ENCODE results near the gene NPTN. TPM values are rescaled to one million over a fixed set of nuclear protein-coding genes. Genes with fewer than 3 reads are reported as not detected.

The NPTN gene
- polyA plus RNA-seq, 2 of the 4 experiments (the other 2 are of a cell fraction) = 150 to 201 TPM

- no peak overlapping the region for H3K27ac ChIP-seq
- H3K4me1 ChIP-seq = peaks cover 4% of the 10 kb centered on the region; the same call in 1 of the 3 replicates
- POLR2A ChIA-PET = no interaction called here
- no peak overlapping the region for H3K4me3 ChIP-seq
- 93% methylated on average over 6 of the region's 6 CpGs for WGBS (ENCODE audit: missing lambda C conversion rate)
- TF ChIP-seq RNF2 (IDR thresholded peaks at IDR 0.05; ENCODE audit: borderline replicate concordance, low read depth) = no peak
- TF ChIP-seq HMGXB4 (CRISPR knock-in tag; IDR thresholded peaks at IDR 0.05; ENCODE audit: borderline replicate concordance) = no peak
- TF ChIP-seq HDAC2 (IDR thresholded peaks at IDR 0.05) = no peak
- no peak for TF ChIP-seq PBX3 (IDR thresholded peaks at IDR 0.05)
- no peak for TF ChIP-seq CTCF (IDR thresholded peaks at IDR 0.05)
- TF ChIP-seq RCOR1 (IDR thresholded peaks at IDR 0.05; ENCODE audit: low read depth, low read length) = no peak
- no peak for TF ChIP-seq NR3C1 (IDR thresholded peaks at IDR 0.05)
- no peak for TF ChIP-seq CBX8 (IDR thresholded peaks at IDR 0.05)
- no peak for TF ChIP-seq HES2 (IDR thresholded peaks at IDR 0.05)
- TF ChIP-seq RAD21 (conservative IDR thresholded peaks at IDR 0.05 in 1 of 2, IDR thresholded peaks at IDR 0.05 in 1 of 2) = no peak
- CTCF ChIA-PET = interaction anchor here (1.5 kb wide), 1 partner anchor 44 kb away, joined by 3 read pairs; no protein-coding TSS in a partner anchor
- DNase-seq (ENCODE audit: low read depth in 1 of 2, low spot score in 1 of 2) (no peak), ATAC-seq (no peak), FAIRE-seq (no peak)
- no peaks in the 10 kb centered on the region for H3K9me3 ChIP-seq
- no peak overlapping the region for H3K4me2 ChIP-seq
These were observed 46.8 kb upstream of the NPTN start for GRCh38 chr15:73679964-73680363.

GRCh38 chr15:73679180-73679579, 46.0 kb upstream of the NPTN start:
- 52% methylated on average over 3 of the region's 3 CpGs for WGBS (ENCODE audit: missing lambda C conversion rate)
- CTCF ChIA-PET = interaction anchor here (1.5 to 3.1 kb wide), 3 partner anchors 8 to 43 kb away, joined by 3 to 82 read pairs (median 12); no protein-coding TSS in a partner anchor
- no peaks in the 10 kb centered on the region for H3K9me3 ChIP-seq
- no peak overlapping the region for H3K4me3 ChIP-seq
- no peak for TF ChIP-seq NR3C1 (IDR thresholded peaks at IDR 0.05)
- no peak for TF ChIP-seq CHD2 (IDR thresholded peaks at IDR 0.05; ENCODE audit: low read length, partially characterized antibody)
- TF ChIP-seq ZNF302 (CRISPR knock-in tag; IDR thresholded peaks at IDR 0.05) = no peak
- no peak overlapping the region for H3K27ac ChIP-seq
- DNase-seq (ENCODE audit: low read depth in 1 of 2, low spot score in 1 of 2) (no peak), FAIRE-seq (no peak), ATAC-seq (no peak)
- POLR2A ChIA-PET = no interaction called here
- no peak overlapping the region for H3K4me2 ChIP-seq
- H3K4me1 ChIP-seq = peaks cover 4% of the 10 kb centered on the region; the same call in 1 of the 3 replicates

GRCh38 chr15:73678498-73678897, 45.3 kb upstream of the NPTN start:
- DNase-seq (ENCODE audit: low read depth in 1 of 2, low spot score in 1 of 2) (no peak), FAIRE-seq (no peak), ATAC-seq (no peak)
- Histone ChIP-seq H3K4me1 (peaks cover 3% of the 10 kb centered on the region; the same call in 1 of the 3 replicates), H3K27ac (no peak overlapping the region), H3K4me3 (no peak overlapping the region), H3K9me3 (no peaks in the 10 kb centered on the region), H3K4me2 (no peak overlapping the region)
- POLR2A ChIA-PET = no interaction called here
- WGBS (ENCODE audit: missing lambda C conversion rate) = 44% methylated on average over 3 of the region's 3 CpGs
- CTCF ChIA-PET = interaction anchor here (1.3 to 3.1 kb wide), 7 partner anchors 9 to 44 kb away, joined by 3 to 82 read pairs (median 12); no protein-coding TSS in a partner anchor
- TF ChIP-seq FOSB (CRISPR knock-in tag; IDR thresholded peaks at IDR 0.05) (no peak), NPAS2 (CRISPR knock-in tag; IDR thresholded peaks at IDR 0.05; ENCODE audit: borderline replicate concordance) (no peak), MAX (IDR thresholded peaks at IDR 0.05) (no peak), CTCF (IDR thresholded peaks at IDR 0.05) (no peak), ELK1 (IDR thresholded peaks at IDR 0.05; ENCODE audit: low read depth, low read length) (no peak), HOXA7 (CRISPR knock-in tag; IDR thresholded peaks at IDR 0.05) (no peak), HEYL (CRISPR knock-in tag; IDR thresholded peaks at IDR 0.05) (no peak), MAFK (IDR thresholded peaks at IDR 0.05; ENCODE audit: partially characterized antibody) (no peak), RFX5 (IDR thresholded peaks at IDR 0.05) (no peak), NR3C1 (IDR thresholded peaks at IDR 0.05) (no peak), FOXS1 (CRISPR knock-in tag; IDR thresholded peaks at IDR 0.05) (no peak), NFE2L2 (conservative IDR thresholded peaks at IDR 0.05; ENCODE audit: low read length) (no peak), TP53 (CRISPR knock-in tag; IDR thresholded peaks at IDR 0.05) (no peak), JUNB (IDR thresholded peaks at IDR 0.05) (no peak)

Measured in A549 (cell line).